NCI-H774 (cell line): Measurements from ENCODE around the gene LOX.

Experiments used
- DNase-seq: peaks from one replicate; lab custom pipeline; 2025; lab: John Stamatoyannopoulos, UW

Gene LOX

DNA sequence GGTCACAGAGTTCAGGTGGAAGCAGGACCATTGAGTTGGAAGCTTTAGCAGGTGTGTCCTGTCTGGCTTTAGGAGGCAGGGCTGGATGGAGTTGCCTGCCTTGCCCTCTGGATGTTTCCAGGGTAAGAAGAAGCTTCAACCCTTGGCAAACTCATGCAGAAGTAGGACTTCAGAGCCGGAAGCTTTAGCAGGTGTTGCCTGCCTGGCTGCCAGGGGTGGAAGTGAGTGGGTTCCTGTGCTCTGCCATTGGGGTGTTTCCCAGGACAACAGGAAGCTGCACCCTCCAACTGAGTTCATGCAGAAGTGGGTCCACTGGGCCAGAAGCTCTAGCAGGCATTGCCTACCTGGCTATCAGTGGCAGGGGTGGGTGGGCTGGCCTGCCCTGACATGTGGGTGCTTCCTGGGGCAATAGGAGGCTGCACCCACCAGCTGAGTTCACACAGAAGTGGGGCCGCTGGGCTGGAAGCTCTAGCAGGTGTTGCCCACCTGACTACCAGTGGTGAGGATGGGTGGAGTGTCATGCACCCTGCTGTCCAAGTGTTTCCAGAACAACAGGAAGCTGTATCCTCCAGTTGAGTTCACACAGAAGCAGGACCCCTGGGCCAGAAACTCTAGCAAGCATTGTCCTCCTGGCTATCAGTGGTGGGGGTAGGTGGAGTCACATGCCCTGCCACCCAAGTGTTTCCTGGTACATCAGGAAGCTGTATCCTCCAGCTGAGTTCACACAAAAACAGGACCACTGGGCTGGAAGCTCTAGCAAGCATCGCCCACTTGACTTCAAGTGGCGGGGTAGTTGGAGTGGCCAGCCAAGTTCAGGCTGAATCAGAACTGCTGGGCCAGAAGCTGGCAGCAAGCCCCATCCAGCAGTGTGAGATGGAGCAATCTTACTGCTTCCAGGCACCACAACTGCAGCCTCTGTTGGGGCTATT lies 24.6 kb downstream of the LOX start:
- no peak for DNase-seq

DNA sequence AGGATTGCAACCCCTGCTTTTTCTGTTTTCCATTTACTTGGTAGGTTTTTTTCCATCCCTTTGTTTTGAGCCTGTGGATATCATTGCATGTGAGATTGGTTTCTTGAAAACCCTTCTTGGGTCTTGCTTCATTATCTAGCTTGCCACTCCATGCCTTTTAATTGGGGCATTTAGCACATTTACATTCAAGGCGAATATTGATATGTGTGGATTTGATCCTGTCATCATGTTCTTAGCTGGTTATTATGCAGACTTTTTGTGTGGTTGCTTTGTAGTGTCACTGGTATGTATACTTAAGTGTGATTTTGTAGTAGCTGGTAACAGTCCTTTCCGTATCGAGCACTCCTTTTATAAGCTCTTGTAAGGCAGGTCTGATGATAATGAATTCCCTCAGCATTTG lies 26.5 kb downstream of the LOX start:
- DNase-seq, result no peak

DNA sequence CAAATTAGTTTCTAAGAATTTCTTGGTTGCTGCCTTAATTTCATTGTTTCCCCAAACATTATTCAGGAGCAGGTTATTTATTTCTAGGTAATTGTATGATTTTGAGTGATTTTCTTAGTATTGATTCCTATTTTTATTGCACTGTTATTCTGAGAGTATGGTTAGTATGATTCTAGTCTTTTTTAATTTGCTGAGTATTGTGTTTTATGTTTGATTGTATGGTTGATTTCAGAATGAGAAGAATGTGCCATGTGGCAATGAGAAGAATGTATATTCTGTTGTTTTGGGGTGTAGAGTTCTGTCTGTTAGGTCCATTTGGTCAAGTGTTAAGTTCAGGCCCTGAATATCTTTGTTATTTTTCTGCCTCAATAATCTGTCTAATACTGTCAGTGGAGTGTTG lies 27.1 kb downstream of the LOX start:
- DNase-seq, result no peak

DNA sequence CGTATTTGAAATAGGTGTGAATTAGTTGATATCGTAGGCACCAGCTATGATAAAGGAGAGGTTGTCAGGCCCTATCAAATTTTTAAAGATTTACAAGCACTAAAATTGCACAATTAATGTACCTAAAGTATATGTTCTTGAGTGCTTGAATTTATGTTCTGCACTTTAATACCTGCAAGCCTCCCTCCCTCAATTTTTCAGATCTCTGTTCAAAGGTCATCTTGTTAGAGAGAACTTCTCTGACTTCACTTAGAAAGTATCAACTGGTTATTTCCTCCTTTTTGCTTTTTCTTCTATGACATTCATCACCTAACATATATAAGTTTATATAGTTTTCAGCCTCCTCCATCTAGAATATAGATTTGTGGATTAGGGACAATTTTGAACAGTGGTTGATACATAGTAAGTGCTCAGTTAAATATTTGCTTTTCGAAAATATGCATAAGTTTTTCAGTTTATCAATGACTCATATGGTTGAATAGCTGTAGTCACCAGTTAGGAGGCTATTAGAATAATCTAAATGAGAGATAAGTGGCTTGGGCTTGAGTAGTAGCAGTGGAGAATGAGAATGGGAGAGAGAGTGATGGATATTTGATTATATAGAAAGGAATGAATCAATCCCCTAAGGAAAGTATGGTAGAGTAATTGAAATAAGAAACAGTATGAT lies 37.3 kb downstream of the LOX start:
- DNase-seq, result no peak

DNA sequence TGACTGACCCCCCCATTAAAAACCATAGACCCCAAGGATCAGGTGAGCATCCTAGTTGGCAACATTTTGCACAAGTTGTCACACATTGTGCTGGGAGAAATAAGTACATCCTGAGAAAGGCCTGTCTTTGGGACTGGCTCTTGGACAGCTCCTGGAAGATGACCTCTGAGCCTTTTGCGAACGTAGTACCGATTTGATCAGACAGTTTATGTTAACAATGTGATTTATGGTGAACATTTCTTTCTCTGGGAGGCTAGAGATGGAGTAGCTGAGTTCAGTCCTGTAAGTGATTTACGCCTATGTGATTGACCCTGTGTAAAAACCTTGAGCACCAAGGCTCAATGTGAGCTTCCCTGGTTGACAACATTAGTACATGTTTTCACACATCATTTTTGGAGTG lies 41.7 kb downstream of the LOX start:
- DNase-seq, result no peak

DNA sequence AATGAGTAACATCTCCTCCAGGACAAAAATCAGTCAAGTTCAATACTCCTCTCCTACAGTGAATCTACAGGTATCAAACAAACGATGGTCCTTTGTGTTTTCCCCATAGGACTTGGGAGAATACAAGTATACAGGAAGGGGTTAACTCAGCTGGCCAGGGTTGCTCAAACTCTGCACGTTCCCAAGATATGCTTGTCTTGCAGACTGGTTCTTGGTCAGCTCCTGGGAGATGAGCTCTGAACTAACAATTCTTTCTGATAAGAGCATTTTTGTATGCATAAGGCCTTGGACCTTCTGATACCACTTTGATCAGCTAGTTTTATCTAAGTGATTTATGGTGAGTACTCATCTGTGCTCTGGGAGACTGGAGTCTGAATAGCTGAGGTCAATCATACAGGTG lies 42.1 kb downstream of the LOX start:
- DNase-seq, result no peak

DNA sequence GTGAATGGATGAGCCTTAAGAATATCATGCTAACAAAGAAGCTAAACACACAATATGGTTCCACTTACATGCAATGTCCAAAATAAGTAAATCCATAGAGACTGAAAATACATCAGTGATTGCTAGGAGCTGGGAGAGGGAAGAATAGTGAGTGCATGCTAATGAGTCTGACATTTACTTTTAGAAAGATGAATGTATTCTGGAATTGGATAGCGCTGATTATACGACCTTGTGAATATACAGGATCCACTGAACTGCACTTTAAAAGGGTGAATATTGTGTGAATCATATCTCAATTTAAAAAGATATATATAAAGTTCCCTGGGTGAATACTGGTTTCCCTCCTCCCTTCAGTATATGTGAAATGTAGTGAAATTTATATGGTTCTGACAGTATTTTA lies 46.2 kb downstream of the LOX start:
- DNase-seq, result no peak

DNA sequence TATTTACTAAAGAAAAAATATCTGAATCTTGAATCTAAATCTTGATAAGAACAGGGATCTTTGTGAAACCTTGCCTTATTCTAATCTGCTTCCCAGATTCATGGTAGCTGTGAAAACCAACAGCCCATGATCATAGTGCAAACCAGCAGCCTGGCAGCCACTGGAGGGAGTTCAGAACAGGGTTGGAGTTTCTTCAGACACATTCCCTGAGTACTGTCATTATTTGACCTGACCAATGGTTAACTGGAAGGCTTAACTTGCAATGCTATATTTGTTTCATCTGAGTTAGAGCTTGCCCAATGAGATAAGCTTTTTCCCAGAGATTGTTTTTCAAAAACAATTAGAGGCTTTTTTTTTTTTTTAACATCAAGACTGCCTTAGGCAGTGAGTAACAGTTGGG lies 47.8 kb downstream of the LOX start:
- DNase-seq, result no peak

DNA sequence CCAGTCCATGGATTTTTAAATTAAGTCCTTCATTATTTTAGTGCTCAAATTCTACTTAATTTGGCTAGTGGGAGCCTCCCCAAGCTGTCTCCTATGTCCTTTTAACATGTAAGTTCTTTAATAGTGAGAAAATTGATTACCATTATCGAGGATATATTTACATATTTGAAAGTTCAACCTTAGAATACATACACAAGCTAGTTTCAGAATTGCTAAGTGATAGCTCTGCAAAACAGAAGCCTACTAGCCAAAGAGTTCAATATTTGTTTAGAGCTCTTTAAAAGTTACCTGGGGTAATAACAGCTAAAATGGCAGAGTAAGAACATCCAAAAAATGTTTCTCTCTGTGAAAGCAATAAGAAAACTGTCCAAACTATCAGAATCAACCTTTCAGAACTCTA lies 48.2 kb downstream of the LOX start:
- DNase-seq, result no peak

DNA sequence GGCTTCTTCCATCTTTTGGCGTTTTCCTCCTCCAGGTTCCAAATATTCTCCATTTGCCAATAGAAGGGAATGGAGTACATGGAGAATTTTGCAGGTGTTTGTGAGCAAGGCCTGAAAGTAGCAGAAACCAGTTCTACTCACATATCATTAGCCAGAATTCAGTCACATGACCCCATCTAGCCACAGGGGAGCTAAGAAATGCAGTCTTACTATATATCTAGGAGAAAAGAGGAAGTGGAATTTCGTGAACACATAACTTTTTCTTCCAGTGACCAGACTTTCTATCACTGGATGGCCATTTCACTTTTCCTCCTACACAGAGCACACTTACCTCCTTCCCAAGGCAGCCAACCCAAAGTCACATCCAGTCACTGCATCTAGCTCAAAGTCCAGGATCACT lies 55.1 kb downstream of the LOX start:
- no peak for DNase-seq

DNA sequence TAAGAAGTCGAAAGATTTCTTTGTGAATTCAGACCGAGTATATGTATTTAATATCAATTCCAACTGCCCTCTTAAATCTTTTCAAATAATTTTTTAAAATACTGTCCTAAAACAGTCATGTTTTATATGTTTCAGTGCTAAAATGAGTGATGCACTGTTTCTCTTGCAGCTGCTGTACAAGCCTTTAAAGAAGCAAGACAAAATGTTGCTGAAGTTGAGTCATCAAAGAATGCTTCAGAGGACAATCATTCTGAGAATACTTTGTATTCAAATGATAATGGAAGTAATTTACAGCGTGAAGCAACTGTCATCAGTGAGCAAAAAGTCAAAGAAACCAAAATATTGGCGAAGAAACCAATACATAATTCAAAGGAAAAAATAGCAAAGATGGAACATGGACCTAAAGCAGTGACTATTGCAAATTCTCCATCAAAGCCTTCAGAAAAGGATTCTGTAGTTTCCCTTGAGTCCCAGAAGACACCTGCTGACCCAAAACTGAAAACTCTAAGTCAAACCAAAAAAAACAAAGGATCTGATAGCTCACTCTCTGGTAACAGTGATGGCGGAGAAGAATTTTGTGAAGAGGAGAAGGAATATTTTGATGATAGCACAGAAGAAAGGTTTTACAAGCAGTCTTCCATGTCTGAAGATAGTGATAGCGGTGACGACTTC lies 58.0 kb downstream of the LOX start:
- no peak for DNase-seq

DNA sequence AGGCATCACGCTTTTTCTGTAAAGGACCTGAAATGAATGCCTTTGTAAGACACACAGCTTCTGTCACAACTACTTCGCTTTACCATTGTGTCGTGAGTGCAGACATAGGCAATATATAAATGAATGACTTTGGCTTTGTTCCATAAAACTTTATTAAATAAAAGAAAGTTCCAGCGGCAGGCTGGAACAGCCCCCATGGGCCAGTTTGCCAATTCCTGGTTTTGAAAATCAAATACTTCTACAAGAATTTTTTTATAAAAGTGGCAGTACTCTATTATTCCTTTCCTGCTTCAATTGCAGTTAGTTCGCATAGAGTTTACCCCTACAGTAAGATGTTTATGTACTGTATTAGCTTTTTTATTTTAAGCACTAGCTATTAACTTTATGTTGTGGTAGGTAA lies 62.6 kb downstream of the LOX start:
- no peak for DNase-seq

DNA sequence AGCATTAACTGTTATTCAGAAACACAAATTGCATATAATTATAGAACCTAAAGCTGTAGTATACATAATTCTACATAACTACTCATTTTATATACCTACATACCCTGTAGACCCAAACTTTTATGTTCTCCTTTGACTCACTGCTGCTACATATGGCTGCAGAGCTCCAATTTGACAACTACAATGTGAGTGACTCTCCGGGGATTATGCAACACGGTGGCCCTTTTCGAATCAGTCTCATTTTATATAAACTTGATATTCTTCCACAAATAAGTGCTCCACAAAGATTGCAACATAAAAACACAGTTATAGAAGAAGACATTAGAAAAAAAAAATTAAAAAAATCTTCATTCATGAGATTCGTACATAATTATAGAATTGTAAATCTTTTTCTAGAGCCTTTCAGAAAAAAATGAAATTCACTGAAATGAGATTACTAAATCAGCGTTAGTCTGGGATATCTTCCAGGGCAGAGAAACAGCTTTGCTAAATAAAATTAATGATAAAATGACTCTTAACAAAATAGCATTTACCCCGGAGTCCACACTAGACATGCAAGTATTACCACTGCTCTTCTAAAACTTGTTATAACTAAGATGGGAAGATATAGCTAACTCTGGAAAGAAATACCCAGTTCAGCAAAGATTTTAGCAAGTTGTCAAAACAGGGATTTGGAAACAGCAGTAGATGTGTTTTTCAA lies 63.7 kb downstream of the LOX start:
- no peak for DNase-seq
